Forelimb muscle (tissue), 1 donor: Measurements from ENCODE around the gene SMIM27. TPM values are rescaled to one million over a fixed set of nuclear protein-coding genes. Genes with fewer than 3 reads are reported as not detected.
"Not testable (repeated sequence)": the region's sequence is repeated elsewhere in the genome, so short reads cannot be mapped to it uniquely, and the experiment has no call there.

ENCODE experiments used
- DNase-seq: peaks from one replicate; pipeline ENCODE4 v3.0.0-alpha.2; 2013; ENCODE audit warnings: low read depth
- polyA plus RNA-seq: library from polyadenylated mRNA; unstranded; fragments of 120-200 nt; gene quantifications from one replicate; pipeline ENCODE4 v1.2.1, GENCODE V29; 2013; ENCODE audit not compliant: insufficient read length

SMIM27 gene
- polyA plus RNA-seq, 1 donor: 10.5 TPM

- DNase-seq: no peak
Observed at GRCh38 chr9:32596936-32597335, 44.8 kb downstream of the SMIM27 start.

- DNase-seq: not testable (repeated sequence)
Observed at GRCh38 chr9:32599021-32599420, 46.9 kb downstream of the SMIM27 start.

Other genes with a start within 250 kb of the SMIM27 start
- gene ACO1, start 167.7 kb upstream of the SMIM27 start, polyA plus RNA-seq: 22.9 TPM
- gene RIGI, start 26.1 kb upstream of the SMIM27 start, polyA plus RNA-seq: 6.1 TPM
- gene TOPORS, start 259 bp downstream of the SMIM27 start, polyA plus RNA-seq: 17.4 TPM
- gene NDUFB6, start 20.8 kb downstream of the SMIM27 start, polyA plus RNA-seq: 63.3 TPM
- gene TAF1L, start 83.3 kb downstream of the SMIM27 start, polyA plus RNA-seq: 0.03 TPM
- gene TMEM215, start 231.2 kb downstream of the SMIM27 start, polyA plus RNA-seq: 0.54 TPM